HG02981 (cell line): ENCODE data around the gene SLC24A3.
"Not testable (repeated sequence)": the region's sequence is repeated elsewhere in the genome, so short reads cannot be mapped to it uniquely, and the experiment has no call there.

Experiments used
- ATAC-seq: cut with Tn5 transposase; IDR thresholded peaks from one replicate; pipeline ENCODE4 v1.9.1; 2021; ENCODE audit warnings: mild to moderate bottlenecking, moderate library complexity; ENCODE audit not compliant: unreplicated experiment

SLC24A3 gene

DNA sequence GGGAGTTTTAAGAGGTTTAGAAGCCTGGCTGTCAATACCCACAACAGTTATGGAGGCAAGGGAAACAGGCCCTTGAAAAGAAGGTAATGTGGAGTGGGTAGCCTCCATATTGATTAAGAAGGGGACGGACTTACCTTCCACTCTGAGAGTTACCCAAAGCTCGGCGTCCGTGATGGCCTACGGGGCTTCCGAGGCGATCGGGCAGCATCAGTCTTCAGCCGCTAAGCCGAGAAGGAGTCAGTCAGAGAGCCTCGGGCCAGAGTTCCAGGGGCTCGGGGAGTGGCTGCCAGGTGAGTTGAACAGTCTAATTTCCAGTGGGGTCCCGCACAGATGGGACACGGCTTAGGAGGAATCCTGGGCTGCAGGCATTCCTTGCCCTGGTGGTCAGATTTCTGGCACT is 541.8 kb downstream of the SLC24A3 start:
- not testable (repeated sequence) for ATAC-seq

GRCh38 chr20:19756761-19757486 is 544.5 kb downstream of the SLC24A3 start:
- no peak for ATAC-seq

- ATAC-seq: no peak
Measured at GRCh38 chr20:19757487-19758132, 545.2 kb downstream of the SLC24A3 start.

GRCh38 chr20:19758133-19758500 is 545.7 kb downstream of the SLC24A3 start, which contains the start of gene RIN2:
TSS of gene RIN2 (plus strand) at chr20:19758258. CDS start at chr20:19889602, 131,344 bp downstream.
- no peak for ATAC-seq

GRCh38 chr20:19758501-19759331 is 546.3 kb downstream of the SLC24A3 start:
- ATAC-seq: no peak

DNA sequence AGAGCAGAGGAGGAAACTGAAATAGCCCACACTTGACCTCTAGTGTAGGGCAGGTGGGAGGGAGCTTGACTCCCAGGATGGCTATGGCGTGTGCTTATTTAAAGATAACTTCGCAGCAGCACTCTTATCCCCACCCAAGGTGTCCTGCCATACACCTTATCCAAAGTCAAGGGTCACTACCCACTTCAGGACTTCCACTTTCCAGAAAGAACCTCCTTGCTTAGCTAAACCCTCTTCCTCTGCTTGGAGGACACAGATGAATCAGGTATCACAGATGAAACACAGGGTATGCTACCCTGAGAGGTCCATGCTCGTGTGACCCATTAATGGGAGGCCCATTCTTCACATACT is 547.9 kb downstream of the SLC24A3 start:
- no peak for ATAC-seq

GRCh38 chr20:19761326-19761725 is 548.9 kb downstream of the SLC24A3 start:
- no peak for ATAC-seq

GRCh38 chr20:19761841-19762240 is 549.4 kb downstream of the SLC24A3 start:
- no peak for ATAC-seq

- ATAC-seq: no peak
Measured at GRCh38 chr20:19764207-19764606, 551.8 kb downstream of the SLC24A3 start.

- ATAC-seq: no peak
Measured at GRCh38 chr20:19765266-19765665, 552.8 kb downstream of the SLC24A3 start.

- ATAC-seq: no peak
Measured at GRCh38 chr20:19765913-19766312, 553.5 kb downstream of the SLC24A3 start.

GRCh38 chr20:19767070-19767469 is 554.6 kb downstream of the SLC24A3 start:
- ATAC-seq: no peak

DNA sequence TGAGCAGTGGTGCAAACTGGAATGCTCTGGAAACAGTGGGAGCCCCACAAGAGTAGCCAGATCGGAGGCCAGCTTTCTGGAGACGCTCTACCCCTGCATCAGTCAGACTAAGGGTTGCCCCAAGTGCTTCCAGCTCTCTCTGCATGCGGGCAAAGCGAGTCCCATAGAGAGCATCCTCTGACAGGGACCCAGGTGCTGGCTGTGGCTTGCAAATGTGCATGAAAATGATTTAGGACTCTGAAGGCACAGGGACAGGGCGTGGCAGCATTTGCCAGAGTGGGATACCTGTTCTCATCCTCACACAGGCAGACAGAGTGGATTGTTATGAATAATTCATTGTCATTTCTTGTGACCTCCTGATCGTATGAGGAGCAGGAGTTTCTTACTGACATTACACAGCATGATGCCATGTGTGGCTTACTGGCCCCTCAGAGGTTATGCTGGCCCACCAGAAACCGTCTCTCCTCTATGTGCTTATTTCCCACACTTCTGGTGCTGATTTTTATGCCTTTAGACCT is 555.9 kb downstream of the SLC24A3 start:
- no peak for ATAC-seq

- no peak for ATAC-seq
Measured at GRCh38 chr20:19769507-19769906, 557.1 kb downstream of the SLC24A3 start.

DNA sequence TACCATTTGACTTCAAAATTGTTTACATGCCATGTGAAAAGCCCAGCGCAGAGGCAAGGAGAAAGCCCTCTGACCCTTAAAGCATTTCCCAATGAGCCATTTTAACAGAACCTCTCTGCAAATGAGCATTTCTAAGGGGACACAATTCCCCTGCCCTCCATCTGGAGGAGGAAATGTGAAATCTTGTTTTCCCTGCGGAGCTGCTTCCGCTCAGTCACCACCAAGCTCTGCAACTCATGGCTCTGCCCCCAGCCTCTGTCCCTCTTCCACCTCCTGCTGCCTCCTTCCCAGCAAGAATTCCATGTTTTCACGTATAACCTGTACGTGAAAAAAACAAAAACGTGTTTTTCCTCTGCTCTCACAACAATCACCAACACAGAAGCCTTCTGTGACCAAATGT is 557.9 kb downstream of the SLC24A3 start:
- ATAC-seq: no peak

DNA sequence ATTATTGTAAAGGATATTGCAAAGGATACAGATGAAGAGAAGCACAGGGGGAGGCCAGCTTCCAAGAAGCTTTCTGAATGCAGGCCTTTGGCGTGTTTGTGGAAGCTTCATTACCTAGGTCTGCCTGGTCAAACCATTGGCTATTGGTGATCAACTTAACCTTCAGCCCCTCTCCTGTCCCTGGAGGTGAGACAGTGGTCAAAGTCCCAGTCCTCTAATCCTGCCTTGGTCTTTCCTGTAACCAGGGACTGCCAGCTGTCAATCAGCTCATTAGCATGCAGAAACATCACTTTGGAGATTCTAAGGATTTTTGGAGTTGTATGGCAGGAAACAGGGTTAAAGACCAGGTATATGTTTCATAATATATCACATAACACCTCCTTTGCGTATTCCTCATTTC is 558.6 kb downstream of the SLC24A3 start:
- ATAC-seq: no peak
